SK-N-SH treated with all-trans-retinoic acid at 6 μM for 48 hours (cell line): ENCODE data around the gene THADA.

ENCODE experiments used
- ARNTL ChIP-seq: fragments of 450-650 bp; formaldehyde crosslinking; IDR thresholded peaks from 2 replicates; pipeline ENCODE4 v1.5.0; 2020; ENCODE audit warnings: low read depth, mild to moderate bottlenecking, moderate library complexity, borderline replicate concordance
- RARB ChIP-seq: fragments of 250-450 bp; sonication (Bioruptor Pico); IDR thresholded peaks from 2 replicates; pipeline ENCODE4 v1.8.0; 2021; ENCODE audit warnings: mild to moderate bottlenecking, moderate library complexity

GRCh38 chr2:43289331-43289730 lies 306.5 kb downstream of the THADA start:
- no peak for TF ChIP-seq ARNTL (CRISPR knock-in tag)
- no peak for TF ChIP-seq RARB (CRISPR knock-in tag)
